GM19395 (cell line): ENCODE data around the gene STARD13.

ENCODE experiments used
- ATAC-seq: cut with Tn5 transposase; IDR thresholded peaks from one replicate; pipeline ENCODE4 v1.9.1; 2021; ENCODE audit warnings: mild to moderate bottlenecking, moderate library complexity; ENCODE audit not compliant: unreplicated experiment

STARD13 gene

DNA sequence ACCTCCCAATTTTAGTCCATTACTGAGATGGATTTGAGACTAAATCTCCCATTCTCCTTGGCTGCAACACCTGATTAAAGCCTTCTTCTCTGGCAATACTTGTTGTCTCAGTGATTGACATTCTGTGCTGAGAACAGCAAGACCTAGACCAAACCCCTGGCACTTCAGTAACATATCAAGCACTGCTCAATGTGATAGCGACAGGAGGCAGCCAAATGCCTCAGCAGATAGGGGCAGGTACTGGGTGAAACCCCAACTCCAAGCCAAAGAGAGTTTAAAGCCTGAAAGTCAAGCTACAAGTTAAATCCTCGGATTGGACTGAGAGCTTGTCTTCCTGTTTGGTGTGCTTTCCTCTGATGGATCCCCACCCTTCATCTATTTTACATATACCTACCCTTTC lies 52.7 kb downstream of the STARD13 start:
- no peak for ATAC-seq

DNA sequence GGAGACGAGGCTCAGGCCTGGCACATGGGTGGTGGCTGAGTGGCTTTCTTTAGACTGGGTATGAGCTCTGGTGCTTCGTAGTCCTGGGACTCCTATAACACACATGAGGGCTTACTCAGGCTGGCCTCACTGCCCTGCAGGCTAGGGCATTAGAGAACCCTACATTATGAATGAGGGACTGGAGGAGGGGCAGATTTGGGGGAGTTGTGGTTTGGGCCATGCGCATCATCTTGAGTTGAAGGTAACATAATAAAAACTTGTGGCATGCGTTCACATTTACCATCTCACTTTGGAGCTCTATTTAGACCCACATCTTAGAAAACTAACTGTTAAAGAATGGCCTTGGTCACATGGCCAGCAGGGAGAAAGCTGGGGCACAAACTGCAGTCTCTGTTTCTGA lies 54.2 kb downstream of the STARD13 start:
- ATAC-seq, result no peak

DNA sequence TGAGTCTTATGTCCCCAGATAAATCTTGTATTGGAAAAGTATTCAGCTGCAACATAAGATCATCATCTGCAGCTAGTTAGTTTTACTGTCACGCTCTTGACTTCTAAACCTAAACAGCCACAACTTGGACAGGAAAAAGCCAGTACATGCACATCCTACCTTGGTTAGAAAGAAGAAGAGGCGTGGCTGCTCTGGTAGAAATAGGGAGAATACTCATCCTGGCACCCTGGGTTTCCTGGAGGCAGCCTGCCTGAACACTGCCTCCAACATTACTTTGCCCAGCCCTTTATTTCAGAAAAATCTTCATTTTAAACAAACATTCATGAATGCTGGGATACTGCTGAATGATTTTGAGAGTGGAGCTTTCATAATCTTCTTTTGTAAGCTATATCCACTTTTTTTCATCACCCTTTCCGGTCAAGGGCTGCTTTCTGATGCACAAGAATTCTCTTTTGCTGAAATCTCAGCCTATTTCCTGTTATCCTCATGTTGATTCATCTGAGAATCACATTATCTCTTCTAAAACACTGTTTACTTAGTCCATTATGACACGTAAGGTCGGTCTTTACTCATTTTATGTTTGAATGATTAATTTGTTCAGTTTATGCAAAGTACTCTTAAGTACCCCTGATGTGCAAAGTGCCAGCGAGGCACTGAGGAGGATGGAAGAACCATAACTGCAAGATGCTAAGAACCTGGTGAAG lies 55.2 kb downstream of the STARD13 start:
- no peak for ATAC-seq

DNA sequence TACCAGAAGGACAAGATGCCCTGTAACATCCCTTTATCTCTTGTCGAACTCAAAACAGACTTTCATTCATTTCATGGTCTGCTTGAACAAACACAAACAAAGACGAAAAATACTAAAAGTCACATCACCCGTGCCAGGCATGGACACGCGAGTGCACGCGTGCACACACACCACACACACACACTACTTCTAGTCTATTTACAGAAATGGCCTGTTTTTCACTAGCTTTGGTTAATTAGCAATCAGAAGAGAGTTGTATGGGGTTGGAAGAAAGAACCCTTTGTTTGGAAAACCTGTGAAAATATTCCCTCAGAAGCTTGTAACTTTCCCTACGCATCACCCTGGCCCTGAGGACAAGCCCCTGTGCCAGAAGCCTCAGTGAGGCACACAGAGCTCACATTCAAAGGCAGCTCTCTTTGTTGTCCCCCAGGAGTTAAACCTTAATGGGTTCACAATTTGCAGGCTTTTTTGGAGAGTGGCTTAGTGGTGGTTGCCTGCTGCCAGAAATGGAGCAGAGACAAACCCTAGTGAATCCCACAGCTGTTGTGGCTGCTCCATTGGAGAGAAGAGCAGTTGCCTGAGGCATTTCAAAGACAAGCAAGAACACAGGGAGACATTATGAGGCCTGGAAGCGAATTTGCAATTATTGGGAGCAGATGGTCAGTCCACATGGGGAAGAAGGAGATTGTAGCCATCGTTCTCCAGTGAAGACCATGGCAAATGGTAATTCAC lies 55.9 kb downstream of the STARD13 start:
- no peak for ATAC-seq

DNA sequence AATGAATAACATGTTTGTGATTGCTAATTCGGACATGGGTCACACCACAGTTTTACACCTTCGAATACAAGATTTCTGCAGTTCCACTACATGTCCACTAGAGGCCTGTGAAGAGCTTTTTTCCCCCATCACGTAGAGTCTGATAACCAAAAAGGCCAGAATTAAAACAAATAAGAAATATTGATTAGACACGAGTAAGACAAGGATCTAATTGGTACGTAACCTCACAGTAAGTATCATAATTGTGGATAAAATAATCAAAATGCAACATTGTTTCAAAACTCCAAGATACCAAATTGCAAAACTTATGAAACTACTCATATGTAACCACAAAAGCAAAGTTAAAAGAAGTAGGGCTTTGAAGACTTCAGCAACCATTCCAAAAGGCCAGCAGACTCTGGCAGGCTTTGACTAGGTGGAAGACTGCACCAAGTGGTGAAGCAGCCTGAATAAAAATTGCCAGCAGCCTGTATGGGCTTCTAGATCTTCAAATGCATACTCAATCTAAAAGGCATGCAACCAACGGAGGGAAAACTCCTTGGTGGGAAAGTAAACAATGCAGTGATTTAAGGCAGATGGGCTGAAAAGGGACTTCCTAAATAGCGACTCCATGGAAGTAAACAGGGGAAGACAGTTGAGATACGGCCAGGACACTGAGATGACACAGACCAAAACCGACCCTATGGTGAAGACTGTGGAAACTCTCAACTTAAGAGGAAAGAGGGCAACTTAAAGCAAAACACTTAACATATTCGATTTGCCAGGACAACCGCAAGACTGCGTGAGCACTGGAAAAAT lies 56.7 kb downstream of the STARD13 start:
- ATAC-seq, result peak; percentile 78

DNA sequence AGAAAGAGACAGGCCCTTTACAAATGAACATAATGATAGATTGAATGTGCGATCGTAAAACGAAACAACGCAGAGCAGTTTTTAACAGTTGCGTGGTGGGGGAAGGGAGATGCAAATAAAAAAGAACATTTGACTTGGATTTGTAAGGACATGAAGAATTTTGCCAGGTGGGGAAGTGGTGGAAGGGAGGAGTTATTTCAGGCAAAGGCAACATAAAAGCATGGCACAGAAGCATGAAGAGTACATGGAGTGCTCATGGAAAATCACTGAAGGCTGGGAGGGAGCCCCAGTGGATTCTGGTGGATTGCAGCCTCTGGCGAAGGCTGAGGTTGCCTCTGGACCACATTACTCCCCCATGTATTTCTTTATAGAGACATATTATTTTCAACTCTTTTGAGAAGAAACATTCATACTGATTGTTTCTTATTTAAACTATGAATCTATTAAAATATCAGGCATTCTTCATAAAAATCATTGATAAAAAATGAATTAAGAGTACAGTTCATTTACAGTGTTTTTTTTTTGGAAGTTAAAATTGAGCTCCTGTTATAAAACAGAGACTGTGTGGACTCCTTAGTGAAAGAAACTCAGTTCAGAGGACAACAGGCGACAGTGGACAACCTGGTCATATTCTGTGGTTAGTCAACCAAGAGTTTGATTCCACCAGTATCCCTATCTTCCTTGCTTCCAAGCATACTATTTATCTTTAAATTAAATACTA lies 57.5 kb downstream of the STARD13 start:
- ATAC-seq, result peak; percentile 17

DNA sequence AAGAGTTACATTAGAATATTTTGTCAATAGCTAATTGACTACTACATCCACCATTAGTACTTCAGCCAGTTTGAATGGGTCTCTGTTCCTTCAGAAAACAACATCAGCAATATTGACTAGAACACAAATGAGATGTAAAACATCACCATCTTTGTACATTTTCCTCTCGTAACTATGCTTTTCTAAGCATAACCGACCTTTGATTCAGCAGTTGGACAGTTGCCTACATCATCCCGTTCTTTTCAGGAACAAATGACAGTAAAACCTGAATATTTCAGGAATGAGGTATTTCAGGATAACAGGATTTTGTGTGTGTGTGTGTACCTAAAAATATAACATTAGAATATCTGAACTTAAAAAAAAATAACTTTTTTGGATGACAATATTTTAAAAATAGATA lies 60.9 kb downstream of the STARD13 start:
- no peak for ATAC-seq

DNA sequence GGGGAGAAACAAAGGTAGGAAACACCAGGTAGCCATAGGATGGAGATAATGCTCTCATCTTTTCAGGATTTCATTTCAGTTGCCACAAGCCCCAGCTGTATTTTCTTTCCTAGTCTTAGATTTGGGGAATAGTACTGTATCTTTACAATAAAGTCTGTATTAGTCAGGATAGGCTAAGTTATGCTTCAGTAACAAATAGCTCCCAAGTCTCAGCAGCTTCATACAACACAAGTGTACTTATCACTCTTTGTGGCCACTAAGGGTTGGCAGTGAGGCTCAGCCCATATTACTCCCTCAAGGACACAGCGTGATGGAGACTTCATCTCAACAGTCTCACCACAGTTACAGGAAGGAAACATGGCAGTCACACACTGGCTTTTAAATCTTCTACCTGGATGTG lies 61.4 kb downstream of the STARD13 start:
- ATAC-seq, result no peak

DNA sequence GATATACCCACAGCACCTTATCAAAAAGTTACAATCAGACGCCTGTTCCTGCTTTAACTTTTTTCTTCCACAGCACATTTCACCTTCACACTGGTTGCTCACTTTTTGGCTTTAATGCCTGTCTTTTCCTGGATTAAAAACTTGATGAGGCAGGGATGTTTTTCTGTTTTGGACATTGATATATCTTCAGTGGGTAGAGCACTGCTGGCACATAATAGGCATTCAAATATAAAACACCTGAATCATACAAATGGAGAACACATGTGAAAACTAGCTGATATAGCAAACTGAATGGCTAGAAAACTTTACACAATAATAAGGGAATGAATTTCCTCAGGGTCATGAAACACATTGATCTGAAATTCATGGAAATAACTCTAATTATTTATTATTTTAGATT lies 65.6 kb downstream of the STARD13 start:
- no peak for ATAC-seq

DNA sequence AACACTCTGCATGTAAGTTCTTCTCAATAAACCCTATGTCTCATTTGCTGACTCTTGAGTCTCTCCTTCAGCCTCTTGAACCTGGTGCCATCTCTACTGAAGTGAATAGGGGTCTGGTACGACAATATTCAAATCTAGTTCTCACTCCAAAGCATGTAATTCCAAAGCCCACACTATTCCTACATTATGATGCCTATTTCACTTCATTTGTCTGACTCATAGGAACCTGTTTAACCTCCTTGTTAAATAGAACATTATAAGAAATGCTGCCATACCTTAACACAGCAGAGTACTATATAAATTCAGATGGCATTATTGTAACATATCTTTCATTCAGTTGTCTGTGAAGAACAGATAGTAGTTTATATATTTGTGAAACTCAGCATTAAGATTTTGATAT lies 67.1 kb downstream of the STARD13 start:
- no peak for ATAC-seq

DNA sequence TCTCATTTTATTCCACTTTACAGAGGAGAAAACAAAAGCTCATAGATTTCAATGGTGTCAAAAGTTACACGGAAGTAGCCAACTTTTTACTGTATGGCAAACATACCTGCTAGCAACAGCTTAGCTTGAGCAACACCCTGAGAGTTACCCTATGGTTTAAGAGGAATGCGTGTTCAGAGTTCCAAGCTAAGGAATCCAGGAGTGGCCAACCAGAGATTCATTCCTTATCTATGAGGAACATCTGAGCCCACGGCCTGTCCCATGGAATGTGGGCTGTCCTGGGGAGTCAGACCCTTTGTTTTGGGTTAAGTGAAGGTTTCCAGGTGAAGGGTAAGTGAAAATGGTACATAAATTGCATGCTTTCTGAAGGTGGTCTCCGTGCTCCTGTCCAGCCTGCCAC lies 67.5 kb downstream of the STARD13 start:
- no peak for ATAC-seq

DNA sequence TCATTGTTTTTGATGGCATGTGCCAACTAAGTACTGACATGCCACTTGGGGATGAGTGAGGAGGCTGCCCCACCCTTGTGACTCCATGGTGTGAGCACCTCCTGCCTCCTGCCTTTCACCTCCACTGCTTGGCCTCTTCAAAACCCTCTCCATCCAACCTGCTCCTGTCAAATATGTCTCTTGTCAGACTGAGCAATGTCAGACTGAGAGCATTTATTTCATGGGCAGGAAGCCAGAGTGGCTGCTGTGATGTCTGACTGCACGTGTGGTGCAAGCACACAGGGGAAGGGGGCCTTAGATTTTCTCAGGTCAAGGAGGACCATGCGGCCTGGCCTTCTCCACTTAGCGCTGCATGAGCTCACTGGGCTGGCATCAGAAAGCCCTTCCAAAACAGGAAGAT lies 68.3 kb downstream of the STARD13 start:
- no peak for ATAC-seq

DNA sequence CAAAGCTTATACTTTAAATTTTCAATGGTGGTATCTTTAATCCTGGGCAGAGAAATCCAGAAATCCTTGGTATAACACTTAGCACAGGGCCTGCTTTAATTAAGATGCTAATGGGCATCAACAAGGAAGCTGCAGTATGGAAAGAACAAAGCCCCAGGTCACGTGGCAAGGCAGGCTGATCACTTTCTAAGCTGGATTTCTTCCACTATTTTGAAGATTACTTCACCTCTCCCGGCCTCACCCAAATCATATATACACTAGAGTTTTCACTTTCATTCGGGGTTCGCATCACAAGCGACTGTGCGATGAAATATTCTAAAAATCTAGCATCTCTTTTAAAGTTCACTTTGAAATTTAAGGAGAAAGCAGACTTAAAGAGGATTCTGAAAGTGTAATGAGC lies 71.8 kb downstream of the STARD13 start:
- no peak for ATAC-seq

DNA sequence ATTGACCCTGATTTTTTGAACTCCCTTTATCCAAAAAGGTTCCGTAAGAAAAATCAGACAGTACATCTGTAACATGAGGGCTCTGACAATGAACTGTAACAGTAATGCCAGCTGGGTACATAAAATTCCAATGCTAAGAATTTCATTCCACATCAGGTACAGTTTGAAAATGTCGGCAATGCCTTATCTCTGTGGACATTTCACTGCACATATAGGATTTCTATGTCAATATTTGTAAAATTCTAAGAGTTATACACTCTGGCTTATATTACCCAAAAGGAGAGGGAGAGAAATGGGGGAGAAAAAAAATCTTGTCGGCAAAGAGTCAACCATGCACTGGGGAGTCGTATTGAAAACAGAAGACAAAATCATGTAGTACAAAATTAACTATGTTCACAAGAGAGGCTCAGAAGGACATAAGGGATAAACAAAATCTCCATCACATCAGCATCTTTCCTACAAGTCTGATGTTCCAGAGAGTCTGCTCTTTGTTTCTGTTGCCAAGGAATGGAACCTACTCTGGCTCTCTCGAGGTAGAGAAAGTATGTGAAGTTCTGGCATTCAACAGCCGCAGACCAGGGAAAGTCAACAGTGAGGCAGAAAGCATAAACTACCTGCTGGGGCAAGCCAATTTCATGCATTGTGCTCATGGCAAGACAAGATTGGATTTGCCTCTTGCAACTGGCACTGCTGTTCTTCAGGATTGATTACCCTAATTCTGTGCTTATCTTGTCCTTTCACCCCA lies 72.4 kb downstream of the STARD13 start:
- ATAC-seq, result no peak

DNA sequence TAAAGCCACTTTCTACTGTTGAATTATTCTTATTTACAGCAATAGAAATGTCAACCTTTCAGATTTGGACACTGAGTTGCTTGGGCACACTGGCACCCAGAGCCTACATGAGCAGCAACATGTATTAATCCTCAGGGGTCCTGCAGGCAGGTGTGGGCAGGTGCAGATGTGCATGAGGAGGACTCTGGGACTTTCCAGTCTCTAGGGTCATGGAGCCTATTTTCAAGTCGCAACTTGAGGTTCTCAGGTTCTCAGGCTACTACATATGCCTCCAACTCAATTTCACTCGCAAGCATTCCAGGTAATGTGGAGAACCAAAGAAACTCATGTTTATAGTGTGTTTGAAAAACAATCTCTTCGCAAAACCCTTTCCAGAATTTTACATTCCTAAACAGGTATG lies 73.2 kb downstream of the STARD13 start:
- no peak for ATAC-seq

DNA sequence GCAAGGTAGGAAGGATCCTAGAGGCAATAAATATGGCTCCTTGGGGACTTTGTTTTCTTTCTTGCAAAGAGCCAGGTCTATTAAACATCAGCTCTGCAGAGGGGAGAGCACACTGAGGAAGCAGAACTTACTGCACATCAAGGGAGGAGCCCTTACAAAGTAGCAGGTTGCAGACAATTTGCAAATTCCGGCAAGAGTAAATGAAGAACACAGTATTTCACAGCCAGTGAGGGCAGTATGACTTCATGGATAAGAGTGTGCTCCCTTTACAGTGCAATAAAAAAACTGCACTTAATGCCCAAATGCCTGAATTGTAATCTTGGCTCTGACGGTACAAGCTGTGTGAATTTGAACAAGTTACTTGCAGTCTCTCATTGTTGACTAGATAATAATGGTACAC lies 75.5 kb downstream of the STARD13 start:
- no peak for ATAC-seq

DNA sequence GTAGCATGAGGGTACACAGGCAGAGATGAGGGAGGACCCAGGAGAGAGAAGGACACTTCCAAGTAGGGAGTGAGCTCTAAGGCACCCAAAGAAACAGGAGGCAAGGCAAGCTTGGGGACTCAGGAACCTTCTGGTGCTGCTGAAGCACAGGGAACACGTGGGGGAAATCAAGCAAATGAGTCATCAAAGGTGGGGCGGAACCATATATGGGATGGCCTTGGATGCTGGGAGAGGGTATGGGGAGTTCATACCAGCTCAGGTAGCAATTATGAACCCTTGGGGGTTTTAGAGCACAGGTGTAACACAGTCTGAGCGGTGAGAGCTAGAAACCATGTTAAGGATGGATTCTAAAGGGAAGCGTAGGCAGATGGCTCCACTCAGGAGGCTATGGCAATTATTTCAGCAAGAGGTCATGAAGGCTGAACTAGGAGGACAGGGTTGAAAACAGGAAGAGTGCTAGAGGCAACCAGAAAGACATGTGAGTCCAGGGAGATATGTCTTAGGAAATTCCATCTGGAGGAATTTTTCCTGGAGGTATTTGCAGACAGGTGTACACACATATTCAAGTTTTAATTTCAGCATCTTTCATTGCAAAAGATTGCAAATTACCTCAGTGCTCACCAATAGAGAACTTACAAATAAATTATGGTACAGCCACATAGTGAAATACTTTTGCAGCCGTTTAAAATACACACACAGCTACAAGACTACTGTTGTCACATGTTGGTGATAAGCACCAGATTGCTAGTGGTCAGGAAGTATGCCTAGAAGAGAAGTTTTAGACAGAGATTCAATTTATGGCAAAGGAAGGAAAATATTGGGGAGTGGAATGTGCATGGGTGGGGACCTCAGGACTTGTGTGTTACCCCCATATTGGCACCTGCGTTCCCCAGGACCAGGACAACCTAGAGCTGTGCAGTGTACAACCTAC lies 77.0 kb downstream of the STARD13 start:
- no peak for ATAC-seq

DNA sequence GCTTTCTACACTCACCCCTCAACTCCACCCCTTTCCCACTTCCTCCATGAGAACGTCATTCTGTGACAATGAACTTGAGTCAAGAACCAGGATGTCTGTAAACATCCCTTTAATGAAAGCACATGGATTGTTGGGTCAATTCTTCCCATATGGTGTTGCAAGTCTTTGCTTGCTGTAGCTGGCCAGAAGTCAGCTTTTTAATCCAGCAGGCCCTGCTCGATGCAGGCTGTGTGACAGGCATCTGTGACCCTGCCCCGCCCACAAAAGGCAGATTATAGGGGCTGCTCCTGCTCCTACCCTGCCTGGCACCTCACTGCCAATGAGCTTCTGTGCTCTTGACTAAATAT lies 78.0 kb downstream of the STARD13 start:
- no peak for ATAC-seq

DNA sequence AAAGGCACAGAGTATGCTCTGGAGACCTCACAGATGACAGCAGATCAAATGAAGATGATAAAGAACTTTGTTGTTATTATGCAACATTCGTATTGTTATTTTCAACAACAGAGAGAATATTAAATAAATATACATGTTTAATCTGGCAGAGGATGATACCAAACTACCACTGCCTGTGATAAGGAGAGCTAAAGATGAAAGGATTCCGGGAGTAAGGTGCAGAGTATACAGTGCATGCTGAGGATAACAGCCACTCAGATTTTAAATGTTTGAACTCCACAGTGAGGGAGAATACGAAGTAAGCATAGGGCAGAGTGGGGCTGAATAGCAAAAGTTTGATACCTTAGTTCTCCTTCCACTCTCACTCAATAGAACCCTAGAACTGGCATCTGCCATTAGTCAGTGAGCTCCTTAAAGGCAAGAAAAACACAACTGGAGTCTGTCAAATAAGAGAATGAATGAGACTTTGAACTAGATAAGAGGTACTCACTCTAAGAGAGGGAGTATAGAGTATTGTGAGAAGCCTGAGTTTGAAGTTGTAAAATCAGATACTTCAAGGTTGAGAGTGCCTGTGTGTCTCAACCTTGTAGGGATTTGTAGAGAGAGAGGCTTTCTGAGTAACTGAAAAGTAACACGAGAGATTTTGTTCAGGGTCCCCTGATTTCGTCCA lies 78.5 kb downstream of the STARD13 start:
- no peak for ATAC-seq
